Measurements from ENCODE around the gene GRIN3A.
A peak's percentile ranks its signal among the peaks of the same experiment; 100 is the strongest.
"Not testable (repeated sequence)": the region's sequence is repeated elsewhere in the genome, so short reads cannot be mapped to it uniquely, and the experiment has no call there.

Gene GRIN3A

DNA sequence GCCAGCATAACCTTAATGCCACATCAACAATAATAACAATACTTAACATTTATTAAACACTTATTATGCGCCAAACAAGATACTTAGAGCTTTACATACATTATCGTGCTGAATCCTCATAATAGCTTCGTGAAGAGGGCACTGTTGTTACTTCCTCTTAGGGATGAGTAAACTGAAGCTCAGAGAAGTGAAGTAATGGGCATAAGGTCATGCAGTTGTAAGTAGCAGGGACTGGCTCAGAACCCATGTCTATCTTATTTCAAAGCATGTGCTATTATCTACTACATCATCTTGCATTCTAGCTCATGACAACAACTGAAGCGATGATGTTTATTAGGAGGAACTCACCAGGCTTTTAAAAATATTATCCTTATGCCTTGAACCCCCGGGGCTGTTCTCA is 108.8 kb downstream of the GRIN3A start:
- FAIRE-seq: no peak

DNA sequence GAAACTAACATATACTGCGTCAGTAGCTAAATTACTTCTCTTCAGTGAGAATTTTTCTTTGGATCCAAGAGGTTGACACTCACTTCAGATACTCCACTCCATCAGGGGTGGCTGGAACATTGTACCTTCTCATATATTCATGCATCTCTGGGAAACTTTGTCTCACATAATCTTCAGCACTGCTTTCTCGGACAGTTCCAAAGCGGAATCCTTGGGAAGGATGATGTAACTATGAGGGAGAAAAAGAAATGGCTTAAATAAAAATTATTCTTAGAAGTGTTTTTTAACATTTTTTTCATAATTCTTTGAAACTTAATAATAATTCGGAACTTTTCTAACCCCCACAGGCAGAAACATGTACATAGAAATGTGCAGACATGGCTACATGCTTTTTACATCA is 110.3 kb downstream of the GRIN3A start:
- FAIRE-seq: no peak

DNA sequence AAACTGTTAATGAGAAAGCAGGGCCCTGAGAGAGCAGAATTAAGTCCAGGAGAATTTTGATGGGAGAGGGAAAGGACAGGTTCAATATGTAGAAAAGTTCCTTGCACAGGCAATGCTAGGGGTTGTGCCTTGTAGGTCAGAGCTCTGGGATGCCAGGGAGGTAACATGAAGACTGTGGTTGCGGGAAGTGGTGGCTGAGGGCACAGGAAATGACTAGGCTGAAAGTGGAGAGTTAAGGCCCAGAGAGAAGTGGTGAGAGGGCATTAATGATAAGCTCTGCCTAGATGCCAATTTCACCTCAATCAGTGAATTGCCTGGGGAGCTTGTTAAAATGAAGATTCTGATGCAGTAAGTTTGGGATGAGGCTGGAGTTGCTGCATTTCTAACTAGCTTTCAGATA is 112.2 kb downstream of the GRIN3A start:
- FAIRE-seq: no peak

GRCh38 chr9:101625876-101626275 is 112.6 kb downstream of the GRIN3A start:
- FAIRE-seq: no peak

GRCh38 chr9:101620452-101620851 is 118.0 kb downstream of the GRIN3A start:
- no peak for FAIRE-seq

DNA sequence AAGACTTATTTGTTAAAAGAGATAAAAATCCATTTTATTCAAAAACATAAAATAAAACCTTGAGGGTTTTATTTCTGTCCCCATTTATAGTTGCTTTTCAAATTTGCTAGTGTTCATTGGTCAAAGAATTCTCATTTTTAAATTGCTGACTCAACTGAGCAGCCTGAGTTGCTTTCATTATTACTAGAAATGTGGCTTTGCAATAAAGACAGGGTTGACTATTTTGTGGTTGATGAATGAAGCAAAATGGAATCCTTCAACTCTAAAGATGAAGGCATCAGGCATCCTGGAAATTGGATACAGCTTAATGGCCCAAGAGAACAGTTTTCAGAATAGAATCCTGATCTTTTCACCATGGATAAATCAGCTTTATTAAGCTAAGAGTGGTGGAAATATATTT is 119.7 kb downstream of the GRIN3A start:
- no peak for FAIRE-seq

- no peak for FAIRE-seq
These were observed 132.9 kb downstream of the GRIN3A start for GRCh38 chr9:101605547-101605946.

DNA sequence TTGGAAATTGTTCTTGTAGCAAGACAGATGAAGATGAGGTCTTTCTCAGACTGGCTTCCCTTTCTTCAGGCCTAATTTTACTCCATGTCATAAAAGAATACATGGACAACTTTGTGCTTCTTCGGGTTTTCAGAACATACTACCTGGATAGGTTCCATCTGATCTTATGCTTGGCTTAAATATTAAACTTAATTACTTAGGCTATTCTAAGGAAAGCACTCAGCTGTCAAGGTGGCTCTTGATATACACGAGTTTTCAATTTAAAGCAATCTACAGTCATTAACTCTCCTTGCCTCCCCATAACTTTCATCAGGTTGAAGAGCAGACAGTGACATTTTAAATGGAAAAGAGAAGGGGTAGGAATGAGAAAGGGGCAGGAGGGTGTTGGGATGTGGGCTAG is 134.2 kb downstream of the GRIN3A start:
- FAIRE-seq: no peak

DNA sequence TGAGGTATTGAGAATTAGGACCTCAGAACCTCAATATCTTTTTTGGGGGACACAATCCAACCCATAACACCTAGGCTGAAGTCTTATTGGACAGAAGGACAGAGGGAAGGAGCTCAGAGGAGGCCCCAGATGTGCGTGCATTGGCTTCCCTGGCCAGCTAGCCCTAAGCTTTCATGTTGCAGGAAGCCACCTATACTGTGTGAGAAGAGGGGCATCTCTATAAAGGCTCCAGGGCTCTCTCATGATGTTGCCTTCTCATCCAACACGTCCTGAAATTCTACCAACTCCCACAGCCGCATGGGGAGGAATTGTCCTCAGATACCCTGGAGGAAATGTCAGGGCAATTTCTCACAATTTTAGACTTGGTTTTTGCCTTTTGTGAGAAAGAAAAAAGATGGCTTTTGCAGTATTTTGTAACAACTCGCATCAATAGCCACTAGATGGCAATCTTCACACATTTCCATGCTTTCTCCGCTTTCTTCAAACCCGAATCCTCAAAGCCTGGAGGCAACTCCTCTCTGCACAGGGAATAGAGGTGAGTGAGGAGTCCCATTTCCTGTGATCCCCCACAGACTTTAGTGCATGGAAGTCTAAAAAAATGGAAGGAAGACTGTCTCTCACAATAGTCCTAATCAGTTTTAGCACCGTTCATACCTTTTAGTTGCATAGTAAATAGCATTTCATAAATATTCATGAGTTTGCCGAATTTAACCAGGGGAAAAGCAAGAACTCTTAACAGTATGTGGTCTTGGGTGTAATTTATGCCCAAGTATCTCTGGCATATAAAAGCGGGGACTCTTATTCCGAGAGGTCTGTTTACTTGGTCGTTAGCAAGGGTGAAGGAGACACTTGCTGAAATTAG is 136.3 kb downstream of the GRIN3A start:
- FAIRE-seq: peak; percentile 17

DNA sequence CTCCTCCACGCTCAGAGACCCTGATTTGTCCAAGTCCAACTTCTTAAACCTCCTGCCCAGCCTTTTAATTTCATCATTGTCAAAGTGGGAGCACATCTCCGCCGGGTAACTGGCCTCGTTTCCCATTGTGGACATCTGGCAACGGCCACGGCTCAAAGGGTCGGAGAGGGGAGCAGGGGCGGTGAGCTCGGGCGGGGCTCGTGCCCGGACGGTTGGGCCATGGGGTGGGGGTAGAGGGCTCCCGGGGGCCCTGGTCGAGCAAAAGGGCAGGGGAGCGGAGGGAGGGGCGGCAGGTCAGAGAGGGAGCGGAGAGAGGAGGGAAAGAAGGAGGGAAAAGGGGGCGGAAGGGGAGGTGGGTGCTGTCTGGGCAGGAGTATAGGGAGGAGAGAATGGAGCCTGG is 143.7 kb downstream of the GRIN3A start, which contains the start of gene PPP3R2:
TSS of gene PPP3R2 (minus strand) at position 174 of the 400 bp plus-strand sequence. CDS start at position 126, 48 bp downstream.
- no peak for FAIRE-seq

- no peak for FAIRE-seq
These were observed 145.1 kb downstream of the GRIN3A start for GRCh38 chr9:101593345-101593744.

DNA sequence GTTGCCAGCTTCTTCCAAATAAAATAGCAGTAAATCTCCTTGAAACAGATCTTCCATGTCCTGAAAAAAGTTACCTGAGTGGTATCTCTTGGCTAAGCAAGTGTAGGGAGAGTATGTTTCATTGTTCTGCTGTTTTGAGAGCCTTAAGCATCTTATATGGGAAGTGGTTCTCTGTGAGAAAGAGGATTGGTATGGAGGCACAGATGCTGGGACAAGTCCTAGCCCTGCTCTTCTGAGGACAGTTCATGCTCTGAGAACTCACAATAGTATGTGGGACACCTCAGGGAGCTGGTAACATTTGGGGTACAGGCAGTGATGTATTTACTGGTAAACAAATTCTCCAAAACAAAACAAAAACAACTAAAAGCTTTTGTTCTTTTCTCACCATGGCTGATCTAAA is 145.7 kb downstream of the GRIN3A start:
- FAIRE-seq: no peak

DNA sequence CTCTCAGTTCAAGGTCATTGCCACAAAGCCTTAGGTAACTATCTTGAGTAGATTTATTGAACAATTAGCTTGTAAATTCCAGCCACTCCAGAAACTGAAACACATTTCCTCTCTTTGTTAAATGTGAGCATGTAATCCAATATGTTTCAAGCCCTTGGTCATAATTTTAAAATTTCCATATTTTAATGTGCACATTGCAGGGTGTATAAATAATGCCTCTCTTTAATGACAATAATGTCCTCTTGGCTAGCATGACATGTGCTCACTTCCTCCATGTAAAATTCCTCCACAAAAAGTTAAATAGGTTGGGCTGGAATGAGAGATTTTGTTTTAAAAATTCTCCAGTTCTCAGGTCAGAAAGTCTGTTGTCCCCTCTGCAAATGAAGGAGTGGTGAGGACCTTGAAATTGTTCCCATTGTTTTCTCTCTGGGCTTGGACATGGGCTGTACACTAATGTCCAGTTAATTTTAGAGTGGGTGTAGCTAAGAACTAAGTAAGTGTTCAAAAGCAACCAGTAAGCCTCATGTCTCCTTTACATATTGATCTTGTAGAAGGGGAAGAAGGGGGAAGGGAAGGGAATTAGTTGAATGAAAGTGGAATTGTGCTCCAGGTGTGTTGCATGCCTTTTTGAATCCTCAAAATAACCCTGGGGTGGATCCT is 146.5 kb downstream of the GRIN3A start:
- no peak for FAIRE-seq

DNA sequence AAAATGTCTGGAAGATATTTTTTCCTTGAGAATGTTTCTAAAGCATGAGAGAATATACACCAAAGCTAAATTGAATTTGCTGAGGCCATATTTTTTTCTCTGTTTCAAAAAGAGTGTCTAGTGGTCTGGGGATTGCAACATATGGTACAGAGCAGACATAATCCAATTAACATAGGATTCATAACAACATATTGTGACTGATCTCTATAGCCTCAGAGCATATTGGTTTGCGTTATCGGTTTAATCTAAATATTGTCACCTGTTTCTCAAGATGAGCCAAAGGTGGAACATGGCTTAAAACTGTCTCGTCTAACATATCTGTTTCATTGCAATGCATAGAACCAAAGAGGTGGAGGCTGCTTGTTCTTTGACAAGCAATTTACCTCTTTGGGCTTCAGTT is 147.5 kb downstream of the GRIN3A start:
- FAIRE-seq: no peak

GRCh38 chr9:101590074-101590473 is 148.4 kb downstream of the GRIN3A start:
- FAIRE-seq: not testable (repeated sequence)

DNA sequence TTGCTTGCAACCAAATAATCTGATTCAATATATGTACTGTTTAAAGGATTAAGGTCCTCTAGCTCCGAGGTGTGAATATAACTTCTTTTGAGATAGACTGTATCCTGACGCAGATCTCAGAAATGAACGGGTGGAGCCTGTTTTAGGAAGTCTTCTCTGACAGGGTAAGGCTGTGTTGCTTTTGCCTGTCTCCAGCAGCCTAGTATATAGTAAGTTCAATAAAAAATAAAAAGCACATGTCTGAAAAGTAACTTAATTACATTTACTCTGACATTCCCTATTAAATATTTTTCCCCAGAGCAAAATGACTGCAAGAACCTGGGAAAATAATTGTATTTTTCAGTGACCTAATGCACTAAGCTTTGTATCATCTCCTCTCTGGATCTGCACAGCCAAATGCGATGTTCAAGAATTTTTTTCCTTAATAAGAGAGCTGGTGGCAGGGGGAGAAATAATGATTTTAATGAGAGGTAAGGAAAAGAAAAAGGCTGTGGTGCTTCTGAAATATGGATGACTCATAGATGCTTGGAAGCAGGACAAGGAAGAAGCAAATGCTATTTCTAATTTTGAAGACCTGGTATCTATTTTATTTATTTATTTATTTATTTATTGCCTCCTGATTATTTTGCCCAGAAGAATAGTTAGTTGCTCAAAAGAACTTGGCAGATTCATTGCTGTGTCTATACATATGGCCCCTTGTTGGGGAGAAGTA is 151.0 kb downstream of the GRIN3A start:
- no peak for FAIRE-seq

- no peak for FAIRE-seq
These were observed 151.8 kb downstream of the GRIN3A start for GRCh38 chr9:101586651-101587050.

GRCh38 chr9:101585740-101586139 is 152.7 kb downstream of the GRIN3A start:
- FAIRE-seq: no peak

- FAIRE-seq: no peak
These were observed 155.9 kb downstream of the GRIN3A start for GRCh38 chr9:101582553-101582952.

DNA sequence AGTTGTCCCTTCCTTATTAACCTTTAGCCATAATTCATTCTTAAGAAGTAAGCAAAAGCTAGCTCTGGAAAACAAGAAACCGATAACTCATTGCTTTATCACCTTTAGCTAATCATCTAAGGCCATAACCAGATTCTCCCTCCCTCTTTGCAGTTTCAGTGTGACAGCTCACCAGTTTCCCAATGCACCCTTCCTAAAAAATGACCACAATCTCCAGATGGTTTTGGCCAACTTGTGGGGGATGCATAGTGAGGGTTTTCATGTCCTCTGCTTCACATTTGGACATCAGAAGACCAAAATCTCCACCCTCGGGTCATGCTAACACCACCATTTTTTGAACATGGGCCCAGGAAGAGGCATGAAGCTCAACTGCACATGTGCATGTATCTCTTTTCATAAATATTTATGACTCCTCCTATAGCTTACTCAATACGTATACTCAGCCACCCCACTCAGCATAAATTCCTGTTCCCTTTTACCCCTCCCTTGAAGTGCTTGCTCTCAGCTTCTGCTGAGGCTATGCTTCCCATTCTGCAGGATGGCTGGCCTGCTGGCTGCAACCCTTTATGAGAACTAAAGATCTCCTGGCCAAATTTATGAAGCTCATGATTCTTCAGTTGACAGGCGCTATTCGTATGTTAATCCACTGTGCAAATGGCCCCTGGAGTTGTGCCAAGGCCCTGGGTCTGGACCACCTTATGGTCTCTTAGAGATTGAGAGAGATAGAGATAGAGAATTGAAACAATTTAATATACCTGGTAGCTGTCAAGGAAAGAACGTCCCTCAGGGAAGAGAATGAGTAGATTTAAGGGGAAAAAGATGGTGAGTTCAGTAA is 158.5 kb downstream of the GRIN3A start:
- FAIRE-seq: no peak

- FAIRE-seq: no peak
These were observed 160.1 kb downstream of the GRIN3A start for GRCh38 chr9:101578378-101578777.

DNA sequence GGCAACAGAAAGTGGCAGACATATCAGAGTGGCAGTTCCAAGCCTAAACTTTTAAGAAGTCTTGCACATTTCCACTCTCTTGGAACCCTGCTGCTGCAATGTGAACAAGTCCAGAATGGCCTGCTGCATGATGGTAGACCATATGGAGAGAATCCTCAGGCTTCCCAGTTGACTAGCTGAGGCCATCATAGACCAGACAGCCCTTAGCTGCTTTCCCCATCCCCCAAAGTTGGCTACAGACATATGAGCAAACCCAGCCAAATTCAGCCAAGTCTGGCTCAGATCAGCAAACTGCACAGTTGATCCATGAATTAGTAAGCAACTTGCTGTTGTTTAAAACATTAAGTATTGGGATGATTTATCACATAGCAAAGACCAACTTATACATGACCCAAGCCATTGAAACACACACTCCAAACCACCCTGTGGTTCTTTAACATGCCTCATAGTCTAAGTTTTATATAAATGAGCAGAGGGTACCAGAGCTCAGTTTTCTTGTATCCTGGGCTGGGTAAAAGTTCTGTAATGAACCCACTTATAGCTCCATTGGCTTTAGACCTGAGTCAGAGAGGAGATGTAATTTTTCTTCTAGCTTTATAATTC is 163.6 kb downstream of the GRIN3A start:
- FAIRE-seq: no peak

All from TTC549 (cell line).